Fibroblast of mammary gland (primary cell): Measurements from ENCODE around the gene TMEM154.

Experiments
- DNase-seq: peaks from one replicate; pipeline ENCODE4 v3.0.0-alpha.2; 2010; ENCODE audit warnings: low read depth
- H3K4me3 ChIP-seq: 2 replicates; pipeline ENCODE4 v1.5.1; 2011; ENCODE audit warnings: low read depth, mild to moderate bottlenecking, low read length, moderate library complexity; ENCODE audit not compliant: control insufficient read depth
- CTCF ChIP-seq: conservative IDR thresholded peaks from 2 replicates; pipeline ENCODE4 v1.5.1; 2011; ENCODE audit warnings: low read depth, low read length, inconsistent platforms; ENCODE audit not compliant: control insufficient read depth, insufficient read depth

Gene TMEM154

GRCh38 chr4:152619556-152619955 lies 60.2 kb downstream of the TMEM154 start:
- DNase-seq = no peak
- TF ChIP-seq CTCF = no peak
- H3K4me3 ChIP-seq = no peak overlapping the region

DNA sequence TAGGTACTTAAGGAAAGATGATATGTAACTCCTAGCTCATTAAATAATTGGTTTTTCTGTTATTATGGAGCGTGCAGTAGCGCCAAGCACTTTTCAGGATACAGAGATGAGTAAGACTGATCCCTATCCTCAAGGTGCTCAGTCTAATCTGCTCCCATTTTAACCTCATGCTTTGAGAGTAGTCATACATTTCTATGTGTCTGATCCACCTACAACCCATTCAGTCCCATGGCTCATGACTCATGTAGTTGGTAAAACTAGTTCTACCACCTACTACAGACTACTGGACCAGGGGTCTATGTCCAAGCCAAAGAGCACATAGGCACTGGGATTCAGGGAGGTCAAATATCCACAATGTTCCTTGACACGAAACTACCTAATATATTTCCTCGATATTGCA lies 60.8 kb downstream of the TMEM154 start:
- no peak for DNase-seq
- no peak for TF ChIP-seq CTCF
- no peak overlapping the region for H3K4me3 ChIP-seq

GRCh38 chr4:152616804-152617203 lies 63.0 kb downstream of the TMEM154 start:
- no peak for DNase-seq
- no peak overlapping the region for H3K4me3 ChIP-seq
- no peak for TF ChIP-seq CTCF

- DNase-seq = no peak
- no peak for TF ChIP-seq CTCF
- no peak overlapping the region for H3K4me3 ChIP-seq
Observed at GRCh38 chr4:152613841-152614721, 65.7 kb downstream of the TMEM154 start.

GRCh38 chr4:152613351-152613750 lies 66.4 kb downstream of the TMEM154 start:
- TF ChIP-seq CTCF = no peak
- DNase-seq = no peak
- H3K4me3 ChIP-seq = no peak overlapping the region

DNA sequence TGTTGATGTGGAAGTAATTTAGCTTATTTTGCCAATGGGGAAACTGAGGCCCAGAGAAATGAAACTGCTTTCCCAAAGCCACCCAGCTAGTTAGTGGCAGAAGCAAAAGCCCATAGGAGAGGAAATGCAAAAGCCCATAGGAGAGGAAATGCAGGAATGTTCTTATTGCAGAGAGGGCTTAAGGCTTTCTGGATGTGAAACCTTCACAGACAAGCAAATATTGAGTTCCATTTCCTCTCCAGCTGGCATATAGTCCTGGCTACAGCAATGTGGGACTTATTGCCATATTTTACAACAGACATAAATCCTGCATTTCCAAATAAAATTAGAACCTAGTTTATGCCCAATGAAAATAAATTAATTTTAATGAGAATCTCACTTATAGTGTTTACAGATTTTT lies 69.7 kb downstream of the TMEM154 start:
- no peak overlapping the region for H3K4me3 ChIP-seq
- DNase-seq = no peak
- no peak for TF ChIP-seq CTCF
